Right lung (tissue), 5 donors: ENCODE data around the gene MYBPC1. TPM values are rescaled to one million over a fixed set of nuclear protein-coding genes. Genes with fewer than 3 reads are reported as not detected.

Source experiments
- DNase-seq, 2 donors: peaks; one replicate each; pipeline ENCODE4 v3.0.0-alpha.2; 2013
- polyA plus RNA-seq, 5 donors: library from polyadenylated mRNA; unstranded; fragments of 120-200 nt; gene quantifications; one replicate each; pipeline versions ENCODE4 v1.2.1 to v1.2.3, GENCODE V29; 2013; ENCODE audit warnings: inconsistent platforms in 1 of 5, low replicate concordance in 1 of 5; ENCODE audit not compliant: insufficient read length in 5 of 5, insufficient read depth in 1 of 5

MYBPC1 gene
- polyA plus RNA-seq, 5 donors = 0.49 to 84.2 (median 3.0) TPM; not detected in 1

- no peak for DNase-seq
Observed at GRCh38 chr12:101694297-101694848, 99.6 kb downstream of the MYBPC1 start.

- DNase-seq = no peak
Observed at GRCh38 chr12:101694986-101695385, 100.2 kb downstream of the MYBPC1 start.

- DNase-seq = no peak
Observed at GRCh38 chr12:101695706-101696105, 100.9 kb downstream of the MYBPC1 start.

GRCh38 chr12:101696251-101697196 lies 101.8 kb downstream of the MYBPC1 start:
- DNase-seq = peak; percentile 18 to 32

- peak; percentile 34 to 42 for DNase-seq
Observed at GRCh38 chr12:101697197-101697929, 102.6 kb downstream of the MYBPC1 start, which contains the start of gene CHPT1. Gene CHPT1 (plus strand): TSS chr12:101697640. CDS start chr12:101697862, 222 bp downstream.

- DNase-seq = peak; percentile 35 to 47
Observed at GRCh38 chr12:101697930-101698799, 103.4 kb downstream of the MYBPC1 start.

- DNase-seq = peak in 1 of 2 donors; percentile 7
Observed at GRCh38 chr12:101698800-101699347, 104.1 kb downstream of the MYBPC1 start.

GRCh38 chr12:101700299-101700820 lies 105.6 kb downstream of the MYBPC1 start:
- DNase-seq = no peak

GRCh38 chr12:101703487-101703886 lies 108.7 kb downstream of the MYBPC1 start:
- no peak for DNase-seq

GRCh38 chr12:101706403-101706802 lies 111.6 kb downstream of the MYBPC1 start:
- DNase-seq = no peak

GRCh38 chr12:101707131-101707782 lies 112.5 kb downstream of the MYBPC1 start:
- DNase-seq = no peak

GRCh38 chr12:101710288-101710687 lies 115.5 kb downstream of the MYBPC1 start:
- no peak for DNase-seq

GRCh38 chr12:101713059-101713682 lies 118.4 kb downstream of the MYBPC1 start:
- no peak for DNase-seq

- no peak for DNase-seq
Observed at GRCh38 chr12:101713930-101714329, 119.2 kb downstream of the MYBPC1 start.

- DNase-seq = no peak
Observed at GRCh38 chr12:101714877-101715444, 120.2 kb downstream of the MYBPC1 start.

GRCh38 chr12:101719566-101719965 lies 124.8 kb downstream of the MYBPC1 start:
- no peak for DNase-seq

GRCh38 chr12:101720118-101720517 lies 125.3 kb downstream of the MYBPC1 start:
- no peak for DNase-seq

GRCh38 chr12:101722392-101722791 lies 127.6 kb downstream of the MYBPC1 start:
- no peak for DNase-seq

- DNase-seq = no peak
Observed at GRCh38 chr12:101727098-101727497, 132.3 kb downstream of the MYBPC1 start.
